Kidney tubule cell (primary cell): ENCODE results near the gene C10orf95.
A peak's percentile ranks its signal among the peaks of the same experiment; 100 is the strongest.
"Not testable (repeated sequence)": the region's sequence is repeated elsewhere in the genome, so short reads cannot be mapped to it uniquely, and the experiment has no call there.

Source experiments
- DNase-seq: peaks from one replicate; pipeline ENCODE4 v3.0.0-alpha.2; 2018; ENCODE audit warnings: low spot score

C10orf95 gene

GRCh38 chr10:102451105-102451969 lies at the start of gene C10orf95:
Gene C10orf95 (minus strand): TSS chr10:102451543. CDS start chr10:102451093, 450 bp downstream.
- peak; percentile 58 for DNase-seq

- DNase-seq: not testable (repeated sequence)
These were observed 49.3 kb upstream of the C10orf95 start for GRCh38 chr10:102500686-102501085.

GRCh38 chr10:102499356-102499755 lies 48.0 kb upstream of the C10orf95 start:
- DNase-seq: no peak

- DNase-seq: no peak
These were observed 46.2 kb upstream of the C10orf95 start for GRCh38 chr10:102497545-102497944.

GRCh38 chr10:102493771-102494170 lies 42.4 kb upstream of the C10orf95 start:
- DNase-seq: no peak

- DNase-seq: no peak
These were observed 41.6 kb upstream of the C10orf95 start for GRCh38 chr10:102492983-102493382.

GRCh38 chr10:102492344-102492939 lies 41.1 kb upstream of the C10orf95 start:
- no peak for DNase-seq

- DNase-seq: no peak
These were observed 39.8 kb upstream of the C10orf95 start for GRCh38 chr10:102491136-102491535.

GRCh38 chr10:102485093-102485784 lies 33.9 kb upstream of the C10orf95 start:
- no peak for DNase-seq

- DNase-seq: no peak
These were observed 32.7 kb upstream of the C10orf95 start for GRCh38 chr10:102484021-102484420.

- no peak for DNase-seq
These were observed 29.1 kb upstream of the C10orf95 start for GRCh38 chr10:102480396-102480795.

- DNase-seq: no peak
These were observed 28.3 kb upstream of the C10orf95 start for GRCh38 chr10:102479651-102480050.

- no peak for DNase-seq
These were observed 25.3 kb upstream of the C10orf95 start for GRCh38 chr10:102476466-102477141.

GRCh38 chr10:102475451-102476040 lies 24.2 kb upstream of the C10orf95 start:
- no peak for DNase-seq

GRCh38 chr10:102473445-102474331 lies 22.3 kb upstream of the C10orf95 start:
- DNase-seq: no peak

GRCh38 chr10:102470579-102471546 lies 19.5 kb upstream of the C10orf95 start:
- DNase-seq: no peak

- DNase-seq: no peak
These were observed 17.3 kb upstream of the C10orf95 start for GRCh38 chr10:102468683-102469082.

GRCh38 chr10:102467971-102468438 lies 16.7 kb upstream of the C10orf95 start:
- DNase-seq: no peak

GRCh38 chr10:102467318-102467717 lies 16.0 kb upstream of the C10orf95 start:
- DNase-seq: no peak
